Measurements from ENCODE around the gene EPGN.

EPGN gene

GRCh38 chr4:74325886-74326285 is 17.6 kb downstream of the EPGN start:
- POLR2A ChIA-PET = no interaction called here
- CTCF ChIA-PET = interaction anchor here (0.8 kb wide), 1 partner anchor 345 kb away, joined by 3 read pairs; no protein-coding TSS in a partner anchor
- TF ChIP-seq, protein P1, sequence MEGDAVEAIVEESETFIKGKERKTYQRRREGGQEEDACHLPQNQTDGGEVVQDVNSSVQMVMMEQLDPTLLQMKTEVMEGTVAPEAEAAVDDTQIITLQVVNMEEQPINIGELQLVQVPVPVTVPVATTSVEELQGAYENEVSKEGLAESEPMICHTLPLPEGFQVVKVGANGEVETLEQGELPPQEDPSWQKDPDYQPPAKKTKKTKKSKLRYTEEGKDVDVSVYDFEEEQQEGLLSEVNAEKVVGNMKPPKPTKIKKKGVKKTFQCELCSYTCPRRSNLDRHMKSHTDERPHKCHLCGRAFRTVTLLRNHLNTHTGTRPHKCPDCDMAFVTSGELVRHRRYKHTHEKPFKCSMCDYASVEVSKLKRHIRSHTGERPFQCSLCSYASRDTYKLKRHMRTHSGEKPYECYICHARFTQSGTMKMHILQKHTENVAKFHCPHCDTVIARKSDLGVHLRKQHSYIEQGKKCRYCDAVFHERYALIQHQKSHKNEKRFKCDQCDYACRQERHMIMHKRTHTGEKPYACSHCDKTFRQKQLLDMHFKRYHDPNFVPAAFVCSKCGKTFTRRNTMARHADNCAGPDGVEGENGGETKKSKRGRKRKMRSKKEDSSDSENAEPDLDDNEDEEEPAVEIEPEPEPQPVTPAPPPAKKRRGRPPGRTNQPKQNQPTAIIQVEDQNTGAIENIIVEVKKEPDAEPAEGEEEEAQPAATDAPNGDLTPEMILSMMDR (IDR thresholded peaks at IDR 0.05; ENCODE audit: insufficient read depth, low read length, missing control alignments) = no peak
- DNase-seq (ENCODE audit: low read depth, low spot score) = no peak
- no peak overlapping the region for H3K4me3 ChIP-seq (ENCODE audit: low read depth, low read length)

DNA sequence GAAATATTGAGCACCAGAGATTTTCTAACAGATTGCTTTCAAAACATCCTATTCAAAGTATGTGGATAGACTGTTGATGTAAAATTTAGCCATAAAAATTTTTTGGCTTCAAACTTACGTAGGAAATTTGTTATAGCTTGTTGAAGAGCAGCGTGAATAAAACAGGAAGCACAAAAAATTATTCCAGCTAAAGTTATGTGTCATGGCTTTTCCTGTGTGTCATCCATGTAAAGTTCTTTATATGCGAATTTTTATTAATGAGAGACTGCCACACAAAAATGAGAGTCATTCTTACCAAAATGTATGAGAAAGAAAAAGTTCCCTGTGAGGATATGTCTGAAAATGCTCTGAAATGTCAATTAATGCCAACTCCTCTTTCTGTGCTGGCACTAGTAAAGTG is 19.5 kb downstream of the EPGN start:
- ChIA-PET CTCF (interaction anchor here (1.7 to 1.9 kb wide), 3 partner anchors 7 to 347 kb away, joined by 8 to 13 read pairs (median 9); no protein-coding TSS in a partner anchor), POLR2A (no interaction called here)
- no peak for DNase-seq (ENCODE audit: low read depth, low spot score)
- no peak overlapping the region for H3K4me3 ChIP-seq (ENCODE audit: low read depth, low read length)
- TF ChIP-seq, protein P1 (IDR thresholded peaks at IDR 0.05; ENCODE audit: insufficient read depth, low read length, missing control alignments) = no peak

DNA sequence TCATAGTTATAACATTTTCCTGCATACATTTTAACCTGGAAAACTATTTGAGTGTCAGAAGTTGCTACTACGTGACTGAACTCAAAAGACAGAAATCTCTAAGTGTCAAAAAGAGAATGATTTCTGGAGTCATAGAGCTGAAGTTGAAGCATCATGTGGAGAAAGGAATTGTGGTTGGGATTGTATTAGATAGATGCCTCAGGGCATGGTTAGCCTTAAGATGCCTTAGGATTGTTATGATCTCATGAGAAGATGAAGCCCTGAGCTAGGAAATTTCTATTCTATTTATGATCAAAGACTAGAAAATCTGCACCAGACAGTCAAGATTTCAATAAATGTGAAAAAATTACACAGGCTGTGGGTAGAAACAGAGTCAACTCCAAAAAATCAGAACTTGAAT is 20.2 kb downstream of the EPGN start:
- no peak for DNase-seq (ENCODE audit: low read depth, low spot score)
- ChIA-PET POLR2A (no interaction called here), CTCF (interaction anchor here (1.7 to 2.2 kb wide), 4 partner anchors 8 to 346 kb away, joined by 4 to 13 read pairs (median 8); no protein-coding TSS in a partner anchor)

DNA sequence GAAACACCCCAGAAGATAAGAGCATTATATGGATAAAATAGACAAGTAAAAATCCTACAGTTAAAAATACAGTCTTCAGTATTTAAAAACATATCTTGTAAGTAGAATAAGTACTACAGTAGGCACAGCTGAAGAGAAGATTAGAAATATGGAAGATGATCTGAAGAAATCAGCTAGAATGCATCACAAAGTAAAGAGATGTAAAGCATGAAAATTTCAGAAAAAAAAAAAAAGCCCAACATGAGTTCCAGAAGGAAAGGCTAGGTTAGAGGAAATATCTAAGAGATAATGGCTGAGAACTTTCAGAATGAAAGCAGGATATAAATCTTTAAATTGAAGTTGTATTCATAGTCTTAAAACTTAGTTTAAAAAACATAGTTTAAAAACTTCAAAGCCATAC is 21.0 kb downstream of the EPGN start:
- ChIA-PET POLR2A (no interaction called here), CTCF (interaction anchor here (1.9 to 2.2 kb wide), 2 partner anchors 9 to 41 kb away, joined by 4 to 9 read pairs; no protein-coding TSS in a partner anchor)
- no peak overlapping the region for H3K4me3 ChIP-seq (ENCODE audit: low read depth, low read length)

More for the DNA sequence above, 20.2 kb downstream of the EPGN start:
- no peak overlapping the region for H3K4me3 ChIP-seq (ENCODE audit: low read depth, low read length)
- TF ChIP-seq, protein P1 (IDR thresholded peaks at IDR 0.05; ENCODE audit: insufficient read depth, low read length, missing control alignments) = no peak

DNA sequence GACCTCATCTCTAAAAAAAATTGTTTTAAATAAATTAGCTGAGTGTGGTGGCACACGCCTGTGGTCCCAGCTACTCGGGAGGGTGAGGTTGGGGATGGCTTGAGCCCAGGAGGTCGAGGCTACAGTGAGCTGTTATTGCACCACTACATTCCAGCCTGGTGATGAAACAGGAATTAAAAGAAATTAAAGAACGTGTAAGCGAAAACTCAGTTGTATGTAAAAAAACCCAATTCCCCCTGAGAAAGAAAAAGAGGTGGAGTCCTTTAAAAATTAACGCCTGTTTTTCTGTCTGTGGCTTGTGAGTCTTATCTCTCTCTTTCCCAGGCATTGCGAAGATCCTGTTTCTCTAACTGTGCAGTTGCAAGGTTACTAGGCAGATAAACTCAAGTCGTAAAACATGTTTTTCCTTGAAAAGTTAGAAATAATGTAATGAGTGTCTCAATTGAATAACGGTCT is 22.1 kb downstream of the EPGN start:
- ChIA-PET POLR2A (no interaction called here), CTCF (interaction anchor here (1.0 to 2.2 kb wide), 3 partner anchors 11 to 147 kb away, joined by 3 to 9 read pairs (median 4); no protein-coding TSS in a partner anchor)
- TF ChIP-seq, protein P1 (IDR thresholded peaks at IDR 0.05; ENCODE audit: insufficient read depth, low read length, missing control alignments) = no peak
- no peak overlapping the region for H3K4me3 ChIP-seq (ENCODE audit: low read depth, low read length)
- DNase-seq (ENCODE audit: low read depth, low spot score) = no peak

More for the DNA sequence above, 21.0 kb downstream of the EPGN start:
- TF ChIP-seq, protein P1 (IDR thresholded peaks at IDR 0.05; ENCODE audit: insufficient read depth, low read length, missing control alignments) = no peak
- no peak for DNase-seq (ENCODE audit: low read depth, low spot score)

DNA sequence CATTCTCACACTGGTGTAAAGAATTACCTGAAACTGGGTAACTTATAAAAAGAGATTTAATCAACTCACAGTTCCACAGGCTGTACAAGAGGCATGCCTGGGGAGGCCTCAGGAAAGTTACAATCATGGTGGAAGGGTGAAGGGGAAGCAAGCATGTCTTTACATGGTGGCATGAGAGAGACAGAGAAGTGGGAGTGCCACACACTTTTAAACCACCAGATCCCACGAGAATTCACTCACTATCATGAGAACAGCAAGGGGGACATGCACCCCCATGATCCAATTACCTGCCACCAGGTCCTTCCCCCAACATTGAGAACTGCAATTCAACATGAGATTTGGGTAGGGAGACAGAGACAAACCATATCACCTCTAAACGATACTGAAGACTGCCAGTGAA is 23.0 kb downstream of the EPGN start:
- TF ChIP-seq, protein P1 (IDR thresholded peaks at IDR 0.05; ENCODE audit: insufficient read depth, low read length, missing control alignments) = no peak
- no peak overlapping the region for H3K4me3 ChIP-seq (ENCODE audit: low read depth, low read length)
- POLR2A ChIA-PET = no interaction called here
- CTCF ChIA-PET = interaction anchor here (1.1 to 1.5 kb wide), 2 partner anchors 11 to 344 kb away, joined by 3 to 9 read pairs; no protein-coding TSS in a partner anchor
- DNase-seq (ENCODE audit: low read depth, low spot score) = no peak
